Measurements from ENCODE around the gene UBA52.

GRCh38 chr19:18580311-18580710 is 8.7 kb downstream of the UBA52 start:
- no peak for TF ChIP-seq EZH2 (IDR thresholded peaks at IDR 0.05; ENCODE audit: low read length, missing control alignments)
- TF ChIP-seq, protein P1, sequence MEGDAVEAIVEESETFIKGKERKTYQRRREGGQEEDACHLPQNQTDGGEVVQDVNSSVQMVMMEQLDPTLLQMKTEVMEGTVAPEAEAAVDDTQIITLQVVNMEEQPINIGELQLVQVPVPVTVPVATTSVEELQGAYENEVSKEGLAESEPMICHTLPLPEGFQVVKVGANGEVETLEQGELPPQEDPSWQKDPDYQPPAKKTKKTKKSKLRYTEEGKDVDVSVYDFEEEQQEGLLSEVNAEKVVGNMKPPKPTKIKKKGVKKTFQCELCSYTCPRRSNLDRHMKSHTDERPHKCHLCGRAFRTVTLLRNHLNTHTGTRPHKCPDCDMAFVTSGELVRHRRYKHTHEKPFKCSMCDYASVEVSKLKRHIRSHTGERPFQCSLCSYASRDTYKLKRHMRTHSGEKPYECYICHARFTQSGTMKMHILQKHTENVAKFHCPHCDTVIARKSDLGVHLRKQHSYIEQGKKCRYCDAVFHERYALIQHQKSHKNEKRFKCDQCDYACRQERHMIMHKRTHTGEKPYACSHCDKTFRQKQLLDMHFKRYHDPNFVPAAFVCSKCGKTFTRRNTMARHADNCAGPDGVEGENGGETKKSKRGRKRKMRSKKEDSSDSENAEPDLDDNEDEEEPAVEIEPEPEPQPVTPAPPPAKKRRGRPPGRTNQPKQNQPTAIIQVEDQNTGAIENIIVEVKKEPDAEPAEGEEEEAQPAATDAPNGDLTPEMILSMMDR (conservative IDR thresholded peaks at IDR 0.05 in 1 of 2, IDR thresholded peaks at IDR 0.05 in 1 of 2; ENCODE audit: low read depth in 1 of 2, low read length in 2 of 2): no peak

Measured in fibroblast of lung (primary cell).